HepG2 (cell line): Measurements from ENCODE around the gene TP73. TPM values are rescaled to one million over a fixed set of nuclear protein-coding genes. Genes with fewer than 3 reads are reported as not detected.
A peak's percentile ranks its signal among the peaks of the same experiment; 100 is the strongest.

Experiments
- ARID3A ChIP-seq: IDR thresholded peaks from 2 replicates; pipeline ENCODE4 v1.6.1; 2012; ENCODE audit warnings: low read depth, low read length, improper control_type of control experiment
- BATF2 ChIP-seq: sonication (generic); formaldehyde crosslinking; IDR thresholded peaks from 2 replicates; pipeline ENCODE4 v1.8.0; 2022; ENCODE audit warnings: mild to moderate bottlenecking, missing genetic modification reagents, moderate library complexity
- ESRRA ChIP-seq: sonication (generic); formaldehyde crosslinking; IDR thresholded peaks from 2 replicates; pipeline ENCODE4 v1.5.1; 2020; ENCODE audit warnings: mild to moderate bottlenecking, low read depth, missing genetic modification reagents
- FOXC1 ChIP-seq: sonication (generic); formaldehyde crosslinking; IDR thresholded peaks from 2 replicates; pipeline ENCODE4 v1.8.0; 2022; ENCODE audit warnings: mild to moderate bottlenecking, missing genetic modification reagents, borderline replicate concordance
- GZF1 ChIP-seq: sonication (generic); formaldehyde crosslinking; IDR thresholded peaks from 2 replicates; pipeline ENCODE4 v1.5.1; 2020; ENCODE audit warnings: mild to moderate bottlenecking, missing genetic modification reagents
- HCFC1 ChIP-seq: fragments of 150-350 bp; IDR thresholded peaks from 2 replicates; pipeline ENCODE4 v1.6.1; 2014; ENCODE audit warnings: low read depth, low read length
- IKZF5 ChIP-seq: IDR thresholded peaks from 2 replicates; pipeline ENCODE4 v1.6.1; 2018; ENCODE audit warnings: missing genetic modification reagents, mild to moderate bottlenecking, missing compliant biosample characterization
- IRF1 ChIP-seq: sonication (generic); formaldehyde crosslinking; IDR thresholded peaks from 2 replicates; pipeline ENCODE4 v1.4.0; 2020; ENCODE audit warnings: low read depth, mild to moderate bottlenecking, missing genetic modification reagents
- MED1 ChIP-seq: sonication (generic); formaldehyde crosslinking; IDR thresholded peaks from 2 replicates; pipeline ENCODE4 v1.4.0; 2020; ENCODE audit warnings: missing genetic modification reagents
- MYC ChIP-seq: sonication (generic); formaldehyde crosslinking; IDR thresholded peaks from 2 replicates; pipeline ENCODE4 v1.9.0; 2021; ENCODE audit warnings: missing genetic modification reagents, borderline replicate concordance
- NFKBIZ ChIP-seq: IDR thresholded peaks from 2 replicates; pipeline ENCODE4 v1.6.1; 2018; ENCODE audit warnings: missing genetic modification reagents, missing compliant biosample characterization
- RARG ChIP-seq: sonication (generic); formaldehyde crosslinking; IDR thresholded peaks from 2 replicates; pipeline ENCODE4 v1.4.0; 2020; ENCODE audit warnings: low read depth, mild to moderate bottlenecking, missing genetic modification reagents
- SMARCC2 ChIP-seq: fragments of 450-650 bp; IDR thresholded peaks from 2 replicates; pipeline ENCODE4 v1.6.1; 2017; ENCODE audit warnings: antibody characterized with exemption, mild to moderate bottlenecking
- TAF1 ChIP-seq: sonication (generic); formaldehyde crosslinking; IDR thresholded peaks from 2 replicates; pipeline ENCODE4 v1.4.0; 2020; ENCODE audit warnings: missing genetic modification reagents
- ZBTB38 ChIP-seq: sonication (generic); formaldehyde crosslinking; IDR thresholded peaks from 2 replicates; pipeline ENCODE4 v1.5.1; 2020; ENCODE audit warnings: mild to moderate bottlenecking, missing genetic modification reagents
- ZBTB42 ChIP-seq: sonication (generic); formaldehyde crosslinking; IDR thresholded peaks from 2 replicates; pipeline ENCODE4 v1.5.0; 2020; ENCODE audit warnings: mild to moderate bottlenecking, missing genetic modification reagents
- ZMAT3 ChIP-seq: sonication (generic); formaldehyde crosslinking; conservative IDR thresholded peaks from 2 replicates; pipeline ENCODE4 v1.7.0; 2021; ENCODE audit warnings: missing genetic modification reagents
- ZNF207 ChIP-seq: fragments of 450-650 bp; IDR thresholded peaks from 2 replicates; pipeline ENCODE4 v1.6.1; 2016; ENCODE audit warnings: antibody characterized with exemption, borderline replicate concordance
- ZNF234 ChIP-seq: sonication (generic); formaldehyde crosslinking; conservative IDR thresholded peaks from 2 replicates; pipeline ENCODE4 v1.5.1; 2020; ENCODE audit warnings: mild to moderate bottlenecking, missing genetic modification reagents
- ZNF33B ChIP-seq: sonication (generic); formaldehyde crosslinking; IDR thresholded peaks from 2 replicates; pipeline ENCODE4 v1.5.1; 2020; ENCODE audit warnings: mild to moderate bottlenecking, missing genetic modification reagents
- ZNF44 ChIP-seq: sonication (generic); formaldehyde crosslinking; IDR thresholded peaks from 2 replicates; pipeline ENCODE4 v1.5.1; 2020; ENCODE audit warnings: mild to moderate bottlenecking, missing genetic modification reagents
- ZNF441 ChIP-seq: sonication (generic); formaldehyde crosslinking; IDR thresholded peaks from 2 replicates; pipeline ENCODE4 v1.7.0; 2021; ENCODE audit warnings: missing genetic modification reagents, borderline replicate concordance
- ZNF547 ChIP-seq: sonication (generic); formaldehyde crosslinking; IDR thresholded peaks from 2 replicates; pipeline ENCODE4 v1.5.1; 2020; ENCODE audit warnings: mild to moderate bottlenecking, missing genetic modification reagents
- ZNF550 ChIP-seq: sonication (generic); formaldehyde crosslinking; IDR thresholded peaks from 2 replicates; pipeline ENCODE4 v1.4.0; 2020; ENCODE audit warnings: mild to moderate bottlenecking, missing genetic modification reagents, borderline replicate concordance
- ZNF569 ChIP-seq: sonication (generic); formaldehyde crosslinking; IDR thresholded peaks from 2 replicates; pipeline ENCODE4 v1.5.0; 2020; ENCODE audit warnings: mild to moderate bottlenecking, missing genetic modification reagents, moderate library complexity, borderline replicate concordance
- ZNF598 ChIP-seq: sonication (generic); formaldehyde crosslinking; IDR thresholded peaks from 2 replicates; pipeline ENCODE4 v1.5.1; 2020; ENCODE audit warnings: mild to moderate bottlenecking, missing genetic modification reagents, borderline replicate concordance
- ZNF746 ChIP-seq: sonication (generic); formaldehyde crosslinking; IDR thresholded peaks from 2 replicates; pipeline ENCODE4 v1.8.0; 2022; ENCODE audit warnings: mild to moderate bottlenecking, missing genetic modification reagents
- ZSCAN30 ChIP-seq: sonication (generic); formaldehyde crosslinking; IDR thresholded peaks from 2 replicates; pipeline ENCODE4 v1.5.0; 2020; ENCODE audit warnings: mild to moderate bottlenecking, missing genetic modification reagents
- polyA plus RNA-seq, 8 experiments: library from polyadenylated mRNA; depleted of rRNA in 3 of 8; stranded (reverse) in 7 of 8; unstranded in 1 of 8; fragments of >200 nt; fragmentation: Illumina TruSeq in 4 of 8; extraction: Trizol in 4 of 8; gene quantifications; 2 replicates each; pipeline versions ENCODE4 v1.2.1 to v1.2.3, GENCODE V29; 2011 to 2016; ENCODE audit warnings: low read depth in 4 of 8, missing spikeins in 1 of 8, mixed read lengths in 1 of 8; ENCODE audit not compliant: insufficient read depth in 1 of 8
- total RNA-seq, 5 experiments: library from RNA; depleted of rRNA; stranded (reverse); fragments of >200 nt; fragmentation: Illumina TruSeq; extraction: Trizol; gene quantifications; 2 replicates each; pipeline ENCODE4 v1.2.3, GENCODE V29; 2016; ENCODE audit warnings: low read depth in 1 of 5

The TP73 gene
- total and polyA plus RNA-seq, 2 of the 13 experiments (the other 11 are each of a cell fraction or from before 2014, with no cell fraction given) = 0.49 to 1.1 TPM

- TF ChIP-seq BATF2 (CRISPR knock-in tag) (no peak), RARG (CRISPR knock-in tag) (no peak), ZNF598 (CRISPR knock-in tag) (no peak; the same call in 1 of the 2 replicates), GZF1 (CRISPR knock-in tag) (no peak), ZNF550 (no peak), ARID3A (no peak), ZNF207 (no peak), ZBTB38 (CRISPR knock-in tag) (peak; percentile 53; the same call in 1 of the 2 replicates), ZNF44 (CRISPR knock-in tag) (no peak), ZNF746 (CRISPR knock-in tag) (no peak), ZNF234 (CRISPR knock-in tag) (no peak), NFKBIZ (peak; percentile 65; the same call in 1 of the 2 replicates), IKZF5 (peak; percentile 50; the same call in 1 of the 2 replicates), IRF1 (no peak), ZBTB42 (CRISPR knock-in tag) (no peak), TAF1 (CRISPR knock-in tag) (no peak), FOXC1 (CRISPR knock-in tag) (peak; percentile 67; the same call in 1 of the 2 replicates), ZSCAN30 (CRISPR knock-in tag) (no peak), ZMAT3 (no peak; the same call in 1 of the 2 replicates), ZNF547 (CRISPR knock-in tag) (peak; percentile 83; the same call in 1 of the 2 replicates), ZNF441 (CRISPR knock-in tag) (peak; percentile 88), HCFC1 (no peak), ESRRA (peak; percentile 84), MYC (CRISPR knock-in tag) (peak; percentile 97), MED1 (0 out of 2 replicates have a peak, but pooled peaks have one; percentile 36), ZNF569 (CRISPR knock-in tag) (no peak), SMARCC2 (no peak), ZNF33B (CRISPR knock-in tag) (no peak)
These were observed 16.4 kb downstream of the TP73 start (continued) for GRCh38 chr1:3668585-3669300.
